Smooth muscle cell (in vitro differentiated cells): Measurements from ENCODE around the gene NUAK2. TPM values are rescaled to one million over a fixed set of nuclear protein-coding genes. Genes with fewer than 3 reads are reported as not detected.
A peak's percentile ranks its signal among the peaks of the same experiment; 100 is the strongest.

Experiments used
- DNase-seq: peaks from one replicate; lab custom pipeline; 2025; ENCODE audit not compliant: unreplicated experiment; lab: John Stamatoyannopoulos, UW
- H2AFZ ChIP-seq: fragments of 200-600 bp; sonication (generic); 2 replicates; pipeline ENCODE4 v1.6.0; 2016; ENCODE audit warnings: antibody characterized with exemption, low read depth, mild to moderate bottlenecking
- H3F3A ChIP-seq: fragments of 200-600 bp; sonication (generic); 2 replicates; pipeline ENCODE4 v1.6.0; 2017; ENCODE audit warnings: antibody characterized with exemption, low read depth
- H3K27ac ChIP-seq: fragments of 200-600 bp; sonication (generic); 2 replicates; pipeline ENCODE4 v1.5.1; 2016; ENCODE audit warnings: low read depth, mild to moderate bottlenecking
- H3K27me3 ChIP-seq: fragments of 200-600 bp; sonication (generic); 2 replicates; pipeline ENCODE4 v1.6.1; 2016; ENCODE audit warnings: low read depth, mild to moderate bottlenecking
- H3K36me3 ChIP-seq: fragments of 200-600 bp; sonication (generic); 2 replicates; pipeline ENCODE4 v1.5.1; 2016; ENCODE audit warnings: low read depth
- H3K4me1 ChIP-seq: fragments of 200-600 bp; sonication (generic); 2 replicates; pipeline ENCODE4 v1.5.1; 2016; ENCODE audit warnings: low read depth
- H3K4me2 ChIP-seq: fragments of 200-600 bp; sonication (generic); 2 replicates; pipeline ENCODE4 v1.6.0; 2016; ENCODE audit warnings: mild to moderate bottlenecking
- H3K4me3 ChIP-seq: fragments of 200-600 bp; sonication (generic); 2 replicates; pipeline ENCODE4 v1.5.1; 2016; ENCODE audit warnings: mild to moderate bottlenecking
- H3K79me2 ChIP-seq: fragments of 200-600 bp; sonication (generic); 2 replicates; pipeline ENCODE4 v1.6.0; 2016; ENCODE audit warnings: low read depth, mild to moderate bottlenecking
- H3K9ac ChIP-seq: fragments of 200-600 bp; sonication (generic); 2 replicates; pipeline ENCODE4 v1.6.0; 2016; ENCODE audit warnings: low read depth
- H3K9me3 ChIP-seq: fragments of 200-600 bp; sonication (generic); replicated peaks from 2 replicates; pipeline ENCODE4 v1.5.1; 2016; ENCODE audit warnings: low read depth
- H4K20me1 ChIP-seq: fragments of 200-600 bp; sonication (generic); 2 replicates; pipeline ENCODE4 v1.6.0; 2016; ENCODE audit warnings: low read depth
- CTCF ChIP-seq: fragments of 200-600 bp; sonication (generic); IDR thresholded peaks from 2 replicates; pipeline ENCODE4 v1.5.1; 2017; ENCODE audit warnings: borderline replicate concordance, mild to moderate bottlenecking, antibody characterized with exemption; ENCODE audit not compliant: insufficient read depth, poor library complexity, severe bottlenecking
- WGBS: methylation state at CpG from one replicate; pipeline ENCODE4 v1.1.7; 2016; ENCODE audit warnings: low lambda C conversion rate; 5-methylcytosine and 5-hydroxymethylcytosine counted together
- polyA plus RNA-seq: library from polyadenylated mRNA; unstranded; fragments of >200 nt; fragmentation: Nextera tagmentation; extraction: Ambion mirVana; gene quantifications from 2 replicates; pipeline ENCODE4 v1.2.1, GENCODE V29; 2016
- total RNA-seq: library from RNA; depleted of rRNA; stranded (reverse); fragments of >200 nt; gene quantifications from 2 replicates; pipeline ENCODE4 v1.2.3, GENCODE V29; 2014

The NUAK2 gene
- total and polyA plus RNA-seq, 2 experiments from 2014 or later = 11.3 to 15.8 TPM

GRCh38 chr1:205304046-205304694 lies 17.4 kb downstream of the NUAK2 start:
- no peak for TF ChIP-seq CTCF
- WGBS = 97% methylated on average over 17 of the region's 19 CpGs
- H3F3A ChIP-seq = peaks cover 6% of the 10 kb centered on the region
- H2AFZ ChIP-seq = no peak overlapping the region
- H3K4me3 ChIP-seq = no peak overlapping the region
- H3K27me3 ChIP-seq = no peaks in the 10 kb centered on the region
- no peak overlapping the region for H3K27ac ChIP-seq
- no peak for DNase-seq
- H3K4me1 ChIP-seq = peaks cover 32% of the 10 kb centered on the region
- no peaks in the 10 kb centered on the region for H3K9me3 ChIP-seq
- H3K36me3 ChIP-seq = no peaks in the 10 kb centered on the region
- H3K4me2 ChIP-seq = no peak overlapping the region
- H3K9ac ChIP-seq = no peak overlapping the region
- no peaks in the 10 kb centered on the region for H4K20me1 ChIP-seq
- H3K79me2 ChIP-seq = peaks cover 4% of the 10 kb centered on the region

GRCh38 chr1:205303247-205303888 lies 18.2 kb downstream of the NUAK2 start:
- H4K20me1 ChIP-seq = no peaks in the 10 kb centered on the region
- peaks cover 4% of the 10 kb centered on the region for H3K79me2 ChIP-seq
- peaks cover 40% of the 10 kb centered on the region for H3K4me1 ChIP-seq
- no peak overlapping the region for H2AFZ ChIP-seq
- H3K27me3 ChIP-seq = no peaks in the 10 kb centered on the region
- H3K9me3 ChIP-seq = no peaks in the 10 kb centered on the region
- H3K4me2 ChIP-seq = no peak overlapping the region
- peak overlapping the region; percentile 7 for H3K27ac ChIP-seq
- DNase-seq = no peak
- no peak for TF ChIP-seq CTCF
- H3K4me3 ChIP-seq = no peak overlapping the region
- no peak overlapping the region for H3K9ac ChIP-seq
- H3F3A ChIP-seq = peaks cover 11% of the 10 kb centered on the region
- H3K36me3 ChIP-seq = no peaks in the 10 kb centered on the region
- whole genome bisulfite sequencing = 94% methylated on average over 19 of the region's 20 CpGs

GRCh38 chr1:205301842-205302588 lies 19.5 kb downstream of the NUAK2 start:
- no peak overlapping the region for H3K4me3 ChIP-seq
- DNase-seq = no peak
- no peak for TF ChIP-seq CTCF
- peak overlapping the region; percentile 24 for H3K9ac ChIP-seq
- peaks cover 54% of the 10 kb centered on the region for H3K4me1 ChIP-seq
- no peaks in the 10 kb centered on the region for H3K9me3 ChIP-seq
- H3K79me2 ChIP-seq = no peaks in the 10 kb centered on the region
- no peak overlapping the region for H2AFZ ChIP-seq
- H3K27me3 ChIP-seq = no peaks in the 10 kb centered on the region
- no peaks in the 10 kb centered on the region for H4K20me1 ChIP-seq
- H3K4me2 ChIP-seq = peak overlapping the region; percentile 67
- no peaks in the 10 kb centered on the region for H3K36me3 ChIP-seq
- H3K27ac ChIP-seq = peak overlapping the region; percentile 93
- H3F3A ChIP-seq = peaks cover 19% of the 10 kb centered on the region
- WGBS = 43% methylated on average over 6 of the region's 6 CpGs
